Left ventricle myocardium inferior (tissue), 1 donor: ENCODE data around the gene AMOTL1. TPM values are rescaled to one million over a fixed set of nuclear protein-coding genes. Genes with fewer than 3 reads are reported as not detected.

Experiments
- DNase-seq: peaks from one replicate; pipeline ENCODE4 v3.0.0-alpha.2; 2020
- H3K27ac ChIP-seq: fragments of 200-600 bp; replicated peaks from 2 replicates; pipeline ENCODE4 v1.8.0; 2021
- H3K27me3 ChIP-seq: fragments of 200-600 bp; 2 replicates; pipeline ENCODE4 v1.8.0; 2021; ENCODE audit warnings: low read depth
- H3K36me3 ChIP-seq: fragments of 200-600 bp; 2 replicates; pipeline ENCODE4 v1.8.0; 2021
- H3K4me1 ChIP-seq: fragments of 200-600 bp; 2 replicates; pipeline ENCODE4 v1.8.0; 2021
- H3K4me3 ChIP-seq: fragments of 200-600 bp; 2 replicates; pipeline ENCODE4 v1.8.0; 2021; ENCODE audit warnings: mild to moderate bottlenecking, moderate library complexity
- H3K9me3 ChIP-seq: fragments of 200-600 bp; replicated peaks from 2 replicates; pipeline ENCODE4 v1.8.0; 2021
- CTCF ChIP-seq: fragments of 200-600 bp; IDR thresholded peaks from 2 replicates; pipeline ENCODE4 v1.8.0; 2021; ENCODE audit warnings: antibody characterized with exemption, mild to moderate bottlenecking, borderline replicate concordance
- intact Hi-C: fragments of 100-400 bp; cut with micrococcal nuclease; formaldehyde crosslinking; loops from one replicate; pipeline ENCODE4 v1.11.0; 2022
- total RNA-seq: library from RNA; stranded (reverse); fragmentation: NEBNext Ultra II Directional; extraction: Animal tissue kit (Norgen Biotek cat#: 25700); gene quantifications from one replicate; pipeline ENCODE4 v1.2.1, GENCODE V29; 2021
- donor health status: DM: no; HTN: yes; CAD: no; lungs with severe emphysema.

The AMOTL1 gene
- total RNA-seq, 1 donor from 2014 or later = 61.1 TPM

- intact Hi-C loops = loop anchor here (5.0 kb wide), 1 partner anchor 274 kb away; no protein-coding TSS in a partner anchor
- Histone ChIP-seq H3K4me3 (no peak overlapping the region), H3K9me3 (peaks cover 38% of the 10 kb centered on the region), H3K36me3 (peaks cover 18% of the 10 kb centered on the region), H3K27me3 (no peaks in the 10 kb centered on the region), H3K27ac (peak overlapping the region; percentile 11), H3K4me1 (no peaks in the 10 kb centered on the region)
- no peak for DNase-seq
- no peak for TF ChIP-seq CTCF
Observed at GRCh38 chr11:94895971-94896370, 127.8 kb downstream of the AMOTL1 start.

- intact Hi-C loops = loop anchor here (5.0 kb wide), 1 partner anchor 275 kb away; no protein-coding TSS in a partner anchor
- Histone ChIP-seq H3K27ac (no peak overlapping the region), H3K36me3 (peaks cover 13% of the 10 kb centered on the region), H3K27me3 (no peaks in the 10 kb centered on the region), H3K4me3 (no peak overlapping the region), H3K9me3 (peaks cover 31% of the 10 kb centered on the region), H3K4me1 (no peaks in the 10 kb centered on the region)
- TF ChIP-seq CTCF = peak; percentile 96
- peak; percentile 43 for DNase-seq
Observed at GRCh38 chr11:94897330-94897768, 129.2 kb downstream of the AMOTL1 start.

- H3K4me3 ChIP-seq = no peak overlapping the region
- intact Hi-C loops = no loop called here
- no peak for DNase-seq
- H3K27ac ChIP-seq = no peak overlapping the region
- peaks cover 10% of the 10 kb centered on the region for H3K9me3 ChIP-seq
- no peaks in the 10 kb centered on the region for H3K27me3 ChIP-seq
- no peak for TF ChIP-seq CTCF
- H3K36me3 ChIP-seq = no peaks in the 10 kb centered on the region
- no peaks in the 10 kb centered on the region for H3K4me1 ChIP-seq
Observed at GRCh38 chr11:94907226-94907625, 139.1 kb downstream of the AMOTL1 start.

GRCh38 chr11:94909371-94909820 is 141.2 kb downstream of the AMOTL1 start:
- intact Hi-C loops = no loop called here
- Histone ChIP-seq H3K27ac (no peak overlapping the region), H3K4me1 (no peaks in the 10 kb centered on the region), H3K27me3 (no peaks in the 10 kb centered on the region), H3K4me3 (no peak overlapping the region), H3K9me3 (no peaks in the 10 kb centered on the region), H3K36me3 (no peaks in the 10 kb centered on the region)
- TF ChIP-seq CTCF = no peak
- no peak for DNase-seq

GRCh38 chr11:94910270-94910669 is 142.1 kb downstream of the AMOTL1 start:
- intact Hi-C loops = no loop called here
- Histone ChIP-seq H3K27me3 (no peaks in the 10 kb centered on the region), H3K4me1 (no peaks in the 10 kb centered on the region), H3K9me3 (no peaks in the 10 kb centered on the region), H3K4me3 (no peak overlapping the region), H3K27ac (no peak overlapping the region), H3K36me3 (no peaks in the 10 kb centered on the region)
- TF ChIP-seq CTCF = no peak
- DNase-seq = no peak
